ENCODE measurements around the gene PHC3. TPM values are rescaled to one million over a fixed set of nuclear protein-coding genes. Genes with fewer than 3 reads are reported as not detected.

Gene PHC3
- polyA plus RNA-seq, 1 donor from 2014 or later = 18.6 TPM

- no peaks in the 10 kb centered on the region for H3K27me3 ChIP-seq (ENCODE audit: insufficient read depth, low read depth, low read length)
- H3K4me3 ChIP-seq (ENCODE audit: low read length) = no peak overlapping the region
- no peak overlapping the region for H3K27ac ChIP-seq (ENCODE audit: low read length)
Observed at GRCh38 chr3:170162052-170162451, 19.5 kb downstream of the PHC3 start.

GRCh38 chr3:170159933-170160332 lies 21.6 kb downstream of the PHC3 start:
- Histone ChIP-seq H3K36me3 (ENCODE audit: insufficient read depth, low read length) (peaks cover 8% of the 10 kb centered on the region), H3K27ac (ENCODE audit: low read length) (no peak overlapping the region)

More at GRCh38 chr3:170162052-170162451, 19.5 kb downstream of the PHC3 start:
- no peak overlapping the region for H2AFZ ChIP-seq (ENCODE audit: low read depth, low read length)
- H3K9ac ChIP-seq (ENCODE audit: low read length) = no peak overlapping the region
- H3F3A ChIP-seq (ENCODE audit: insufficient read depth, low read length, poor library complexity, severe bottlenecking) = no peaks in the 10 kb centered on the region
- no peak overlapping the region for H3K4me2 ChIP-seq (ENCODE audit: low read length)
- peaks cover 10% of the 10 kb centered on the region for H3K36me3 ChIP-seq (ENCODE audit: insufficient read depth, low read length)
- peaks cover 28% of the 10 kb centered on the region for H3K79me2 ChIP-seq (replicated peaks; ENCODE audit: insufficient read depth, low read length)
- H3K9me2 ChIP-seq (ENCODE audit: insufficient read depth, low read length) = no peaks in the 10 kb centered on the region
- no peaks in the 10 kb centered on the region for H4K20me1 ChIP-seq (ENCODE audit: insufficient read depth)
- peaks cover 6% of the 10 kb centered on the region for H3K9me3 ChIP-seq (ENCODE audit: low read length)
- no peak for TF ChIP-seq CTCF (IDR thresholded peaks at IDR 0.05; ENCODE audit: poor library complexity, severe bottlenecking)
- TF ChIP-seq RAD21 (conservative IDR thresholded peaks at IDR 0.05) = no peak
- no peak for TF ChIP-seq SMC3 (conservative IDR thresholded peaks at IDR 0.05; ENCODE audit: poor library complexity)
- TF ChIP-seq POLR2AphosphoS5 (IDR thresholded peaks at IDR 0.05) = no peak
- no peak for TF ChIP-seq REST (IDR thresholded peaks at IDR 0.05; ENCODE audit: borderline replicate concordance)
- no peak for TF ChIP-seq EZH2 (IDR thresholded peaks at IDR 0.05; ENCODE audit: borderline replicate concordance, insufficient read depth, low read length, poor library complexity, severe bottlenecking)
- TF ChIP-seq TAF1 (IDR thresholded peaks at IDR 0.05; ENCODE audit: low read depth) = no peak
- TF ChIP-seq MXI1 (conservative IDR thresholded peaks at IDR 0.05; ENCODE audit: poor library complexity, severe bottlenecking) = no peak
- no peak for TF ChIP-seq EP300 (conservative IDR thresholded peaks at IDR 0.05; ENCODE audit: poor library complexity, severe bottlenecking)

More at GRCh38 chr3:170159933-170160332, 21.6 kb downstream of the PHC3 start:
- H3K9ac ChIP-seq (ENCODE audit: low read length) = no peak overlapping the region
- peaks cover 29% of the 10 kb centered on the region for H3K79me2 ChIP-seq (replicated peaks; ENCODE audit: insufficient read depth, low read length)
- H3K27me3 ChIP-seq (ENCODE audit: insufficient read depth, low read depth, low read length) = no peaks in the 10 kb centered on the region
- H2AFZ ChIP-seq (ENCODE audit: low read depth, low read length) = no peak overlapping the region
- TF ChIP-seq CTCF (IDR thresholded peaks at IDR 0.05; ENCODE audit: poor library complexity, severe bottlenecking) (no peak), RAD21 (conservative IDR thresholded peaks at IDR 0.05) (no peak)
- H3K9me2 ChIP-seq (ENCODE audit: insufficient read depth, low read length) = no peaks in the 10 kb centered on the region
- H3K9me3 ChIP-seq (ENCODE audit: low read length) = peaks cover 6% of the 10 kb centered on the region
- no peak overlapping the region for H3K4me2 ChIP-seq (ENCODE audit: low read length)
- H4K20me1 ChIP-seq (ENCODE audit: insufficient read depth) = no peaks in the 10 kb centered on the region
- H3F3A ChIP-seq (ENCODE audit: insufficient read depth, low read length, poor library complexity, severe bottlenecking) = no peaks in the 10 kb centered on the region
- no peak overlapping the region for H3K4me3 ChIP-seq (ENCODE audit: low read length)

Measured in neural cell (in vitro differentiated cells).